HepG2 (cell line): ENCODE results near the gene ECM1. TPM values are rescaled to one million over a fixed set of nuclear protein-coding genes. Genes with fewer than 3 reads are reported as not detected.

Source experiments
- CENPT ChIP-seq: sonication (generic); formaldehyde crosslinking; IDR thresholded peaks from 2 replicates; pipeline ENCODE4 v1.8.0; 2022; ENCODE audit warnings: low read depth, mild to moderate bottlenecking, moderate library complexity, missing genetic modification reagents
- EHMT2 ChIP-seq: fragments of 200-600 bp; sonication (generic); IDR thresholded peaks from 2 replicates; pipeline ENCODE4 v1.7.0; 2017; ENCODE audit warnings: antibody characterized with exemption, low read depth, low read length, borderline replicate concordance
- GRHL1 ChIP-seq: sonication (generic); formaldehyde crosslinking; conservative IDR thresholded peaks from 2 replicates; pipeline ENCODE4 v1.8.0; 2022; ENCODE audit warnings: missing genetic modification reagents
- HNRNPK ChIP-seq: fragments of 200-400 bp; formaldehyde crosslinking; IDR thresholded peaks from 2 replicates; pipeline ENCODE4 v1.6.1; 2018; ENCODE audit warnings: low read length, low read depth, moderate library complexity, mild to moderate bottlenecking; ENCODE audit not compliant: poor library complexity, severe bottlenecking
- KDM2A ChIP-seq: sonication (generic); formaldehyde crosslinking; IDR thresholded peaks from 2 replicates; pipeline ENCODE4 v1.4.0; 2020; ENCODE audit warnings: low read depth, missing genetic modification reagents, borderline replicate concordance
- MLLT10 ChIP-seq: sonication (generic); formaldehyde crosslinking; IDR thresholded peaks from 2 replicates; pipeline ENCODE4 v1.4.0; 2020; ENCODE audit warnings: missing genetic modification reagents
- MTF2 ChIP-seq: sonication (generic); formaldehyde crosslinking; IDR thresholded peaks from 2 replicates; pipeline ENCODE4 v1.5.0; 2020; ENCODE audit warnings: missing genetic modification reagents, borderline replicate concordance
- MXD1 ChIP-seq: sonication (generic); formaldehyde crosslinking; IDR thresholded peaks from 2 replicates; pipeline ENCODE4 v1.4.0; 2020; ENCODE audit warnings: mild to moderate bottlenecking, missing genetic modification reagents
- NR3C1 ChIP-seq: sonication (generic); formaldehyde crosslinking; IDR thresholded peaks from 2 replicates; pipeline ENCODE4 v1.4.0; 2020; ENCODE audit warnings: missing genetic modification reagents
- SATB2 ChIP-seq: sonication (generic); formaldehyde crosslinking; IDR thresholded peaks from 2 replicates; pipeline ENCODE4 v1.5.0; 2020; ENCODE audit warnings: missing genetic modification reagents
- SETDB1 ChIP-seq: sonication (generic); formaldehyde crosslinking; IDR thresholded peaks from 2 replicates; pipeline ENCODE4 v1.5.1; 2020; ENCODE audit warnings: missing genetic modification reagents, mild to moderate bottlenecking, borderline replicate concordance
- SP140L ChIP-seq: sonication (generic); formaldehyde crosslinking; IDR thresholded peaks from 2 replicates; pipeline ENCODE4 v1.4.0; 2020; ENCODE audit warnings: missing genetic modification reagents, borderline replicate concordance
- TBP ChIP-seq: sonication (generic); formaldehyde crosslinking; IDR thresholded peaks from 2 replicates; pipeline ENCODE4 v1.5.0; 2020; ENCODE audit warnings: missing genetic modification reagents
- ZBTB21 ChIP-seq: sonication (generic); formaldehyde crosslinking; IDR thresholded peaks from 2 replicates; pipeline ENCODE4 v1.4.0; 2020; ENCODE audit warnings: missing genetic modification reagents
- ZBTB37 ChIP-seq: sonication (generic); formaldehyde crosslinking; IDR thresholded peaks from 2 replicates; pipeline ENCODE4 v1.4.0; 2020; ENCODE audit warnings: mild to moderate bottlenecking, missing genetic modification reagents
- ZBTB8A ChIP-seq: sonication (generic); formaldehyde crosslinking; IDR thresholded peaks from 2 replicates; pipeline ENCODE4 v1.4.0; 2020; ENCODE audit warnings: mild to moderate bottlenecking, low read depth, missing genetic modification reagents, borderline replicate concordance
- ZNF10 ChIP-seq: sonication (generic); formaldehyde crosslinking; IDR thresholded peaks from 2 replicates; pipeline ENCODE4 v1.4.0; 2020; ENCODE audit warnings: mild to moderate bottlenecking, low read depth, missing genetic modification reagents, borderline replicate concordance
- ZNF263 ChIP-seq: sonication (generic); formaldehyde crosslinking; IDR thresholded peaks from 2 replicates; pipeline ENCODE4 v1.4.0; 2020; ENCODE audit warnings: missing genetic modification reagents
- ZNF292 ChIP-seq: sonication (generic); formaldehyde crosslinking; IDR thresholded peaks from 2 replicates; pipeline ENCODE4 v1.8.1; 2022; ENCODE audit warnings: mild to moderate bottlenecking, low read depth, missing genetic modification reagents, borderline replicate concordance
- ZNF546 ChIP-seq: sonication (generic); formaldehyde crosslinking; conservative IDR thresholded peaks from 2 replicates; pipeline ENCODE4 v1.8.1; 2023; ENCODE audit warnings: mild to moderate bottlenecking, missing genetic modification reagents
- ZNF639 ChIP-seq: conservative IDR thresholded peaks from 2 replicates; pipeline ENCODE4 v1.6.1; 2018; ENCODE audit warnings: missing genetic modification reagents
- ZNF790 ChIP-seq: sonication (generic); formaldehyde crosslinking; IDR thresholded peaks from 2 replicates; pipeline ENCODE4 v1.8.0; 2022; ENCODE audit warnings: missing genetic modification reagents, mild to moderate bottlenecking, borderline replicate concordance
- ZNF879 ChIP-seq: sonication (generic); formaldehyde crosslinking; IDR thresholded peaks from 2 replicates; pipeline ENCODE4 v1.8.1; 2023; ENCODE audit warnings: missing genetic modification reagents
- ZSCAN29 ChIP-seq: sonication (generic); formaldehyde crosslinking; conservative IDR thresholded peaks from 2 replicates; pipeline ENCODE4 v1.4.0; 2020; ENCODE audit warnings: mild to moderate bottlenecking, missing genetic modification reagents
- polyA plus RNA-seq, 8 experiments: library from polyadenylated mRNA; depleted of rRNA in 3 of 8; stranded (reverse) in 7 of 8; unstranded in 1 of 8; fragments of >200 nt; fragmentation: Illumina TruSeq in 4 of 8; extraction: Trizol in 4 of 8; gene quantifications; 2 replicates each; pipeline versions ENCODE4 v1.2.1 to v1.2.3, GENCODE V29; 2011 to 2016; ENCODE audit warnings: low read depth in 4 of 8, missing spikeins in 1 of 8, mixed read lengths in 1 of 8; ENCODE audit not compliant: insufficient read depth in 1 of 8
- total RNA-seq, 5 experiments: library from RNA; depleted of rRNA; stranded (reverse); fragments of >200 nt; fragmentation: Illumina TruSeq; extraction: Trizol; gene quantifications; 2 replicates each; pipeline ENCODE4 v1.2.3, GENCODE V29; 2016; ENCODE audit warnings: low read depth in 1 of 5
- TF ChIP-seq, protein P1 (sequence below): sonication (generic); formaldehyde crosslinking; IDR thresholded peaks from 2 replicates; pipeline ENCODE4 v1.5.0; 2020; ENCODE audit warnings: missing genetic modification reagents, mild to moderate bottlenecking, borderline replicate concordance

ECM1 gene
- total and polyA plus RNA-seq, 2 of the 13 experiments (the other 11 are each of a cell fraction or from before 2014, with no cell fraction given) = 0.42 to 1.0 TPM

DNA sequence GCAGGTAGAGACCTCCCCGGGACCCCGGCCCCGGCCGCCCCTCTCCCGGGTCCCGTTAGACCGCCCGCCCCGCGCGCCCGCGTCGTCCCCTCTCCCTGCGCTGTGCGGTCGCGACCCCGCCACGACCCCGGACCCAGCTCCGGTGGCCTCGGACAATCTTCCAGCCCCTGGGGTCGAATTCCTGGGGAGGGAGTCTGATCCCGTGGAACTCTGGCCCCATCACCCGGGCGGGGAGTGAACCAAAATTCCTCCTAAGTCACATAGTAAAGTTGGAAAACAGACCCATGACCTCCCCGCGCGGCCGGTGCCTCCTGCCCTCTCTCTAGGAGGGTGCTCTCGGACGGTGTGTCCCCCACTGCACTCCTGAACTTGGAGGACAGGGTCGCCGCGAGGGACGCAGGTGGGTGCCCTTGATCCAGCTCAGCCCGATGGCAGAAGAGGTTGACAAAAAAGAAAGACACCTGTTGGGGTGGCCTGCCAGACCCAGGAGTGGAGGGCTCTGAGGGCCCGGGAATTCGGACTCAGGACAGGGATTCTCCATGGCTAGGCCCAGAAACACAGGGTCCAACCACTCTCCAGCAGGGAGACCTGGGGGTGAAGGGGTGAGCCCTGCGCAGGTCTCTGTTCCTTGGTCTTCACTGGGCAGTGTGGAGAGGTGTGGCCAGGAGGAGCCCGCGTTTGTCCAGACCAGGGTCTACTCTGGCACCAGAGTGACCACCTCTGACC is 41.8 kb downstream of the ECM1 start (continued):
- no peak for TF ChIP-seq ZBTB8A
- TF ChIP-seq, protein P1, sequence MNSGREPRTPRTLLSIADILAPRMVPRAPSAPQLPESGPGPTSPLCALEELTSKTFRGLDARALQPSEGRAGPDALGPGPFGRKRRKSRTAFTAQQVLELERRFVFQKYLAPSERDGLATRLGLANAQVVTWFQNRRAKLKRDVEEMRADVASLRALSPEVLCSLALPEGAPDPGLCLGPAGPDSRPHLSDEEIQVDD (CRISPR knock-in tag) = no peak
- no peak for TF ChIP-seq SP140L (CRISPR knock-in tag)
- no peak for TF ChIP-seq MLLT10 (CRISPR knock-in tag)
- no peak for TF ChIP-seq ZNF10
- TF ChIP-seq HNRNPK = no peak
- TF ChIP-seq MXD1 (CRISPR knock-in tag) = no peak
- no peak for TF ChIP-seq TBP (CRISPR knock-in tag)
- no peak; the same call in 1 of the 2 replicates for TF ChIP-seq KDM2A (CRISPR knock-in tag)
- no peak for TF ChIP-seq ZNF639 (CRISPR knock-in tag)
- TF ChIP-seq ZNF292 (CRISPR knock-in tag) = no peak
- TF ChIP-seq ZSCAN29 (CRISPR knock-in tag) = no peak
- TF ChIP-seq MTF2 (CRISPR knock-in tag) = no peak
- no peak for TF ChIP-seq ZBTB37 (CRISPR knock-in tag)
- no peak for TF ChIP-seq ZNF546 (CRISPR knock-in tag)
- TF ChIP-seq SETDB1 (CRISPR knock-in tag) = no peak
- no peak for TF ChIP-seq GRHL1
- TF ChIP-seq CENPT (CRISPR knock-in tag) = no peak
- no peak for TF ChIP-seq ZNF879 (CRISPR knock-in tag)
- TF ChIP-seq EHMT2 = no peak
- TF ChIP-seq SATB2 (CRISPR knock-in tag) = no peak
- no peak for TF ChIP-seq ZNF790 (CRISPR knock-in tag)
- TF ChIP-seq NR3C1 (CRISPR knock-in tag) = no peak
- no peak for TF ChIP-seq ZBTB21 (CRISPR knock-in tag)
- no peak for TF ChIP-seq ZNF263 (CRISPR knock-in tag)
